SU-DHL-6 (cell line): ENCODE measurements around the gene CDNF.

ENCODE experiments used
- H2AFZ ChIP-seq: fragments of 200-600 bp; sonication (generic); 2 replicates; pipeline ENCODE4 v1.6.1; 2014; ENCODE audit warnings: low read depth, mild to moderate bottlenecking, moderate library complexity, mixed read lengths, antibody characterized with exemption, low read length; ENCODE audit not compliant: severe bottlenecking
- H3F3A ChIP-seq: fragments of 200-600 bp; shearing (Covaris generic); 2 replicates; pipeline ENCODE4 v1.6.0; 2016; ENCODE audit warnings: antibody characterized with exemption, mild to moderate bottlenecking; ENCODE audit not compliant: insufficient read depth
- H3K27ac ChIP-seq: fragments of 200-600 bp; sonication (generic); 2 replicates; pipeline ENCODE4 v1.5.1; 2016; ENCODE audit warnings: low read depth, mild to moderate bottlenecking, low read length, moderate library complexity, mixed read lengths
- H3K27me3 ChIP-seq: fragments of 200-600 bp; sonication (generic), shearing (Covaris generic); 2 replicates; pipeline ENCODE4 v1.6.0; 2014; ENCODE audit warnings: mild to moderate bottlenecking, low read length
- H3K36me3 ChIP-seq: fragments of 200-600 bp; sonication (generic); 2 replicates; pipeline ENCODE4 v1.6.1; 2014; ENCODE audit warnings: mild to moderate bottlenecking, low read length, mixed read lengths
- H3K4me2 ChIP-seq: fragments of 300-600, 200-600 bp; shearing (Covaris generic), sonication (generic); 2 replicates; pipeline ENCODE4 v1.6.0; 2014; ENCODE audit warnings: low read length, low read depth, mild to moderate bottlenecking; ENCODE audit not compliant: poor library complexity, severe bottlenecking
- H3K4me3 ChIP-seq: fragments of 200-600 bp; sonication (generic); 2 replicates; pipeline ENCODE4 v1.5.1; 2014; ENCODE audit warnings: antibody characterized with exemption, low read length, mild to moderate bottlenecking, mixed read lengths; ENCODE audit not compliant: insufficient read depth, poor library complexity, severe bottlenecking
- H3K79me2 ChIP-seq: fragments of 200-600 bp; sonication (generic); 2 replicates; pipeline ENCODE4 v1.6.1; 2014; ENCODE audit warnings: mild to moderate bottlenecking, low read length, moderate library complexity; ENCODE audit not compliant: insufficient read depth
- H3K9ac ChIP-seq: fragments of 200-600 bp; sonication (generic); 2 replicates; pipeline ENCODE4 v1.7.0; 2014; ENCODE audit warnings: mild to moderate bottlenecking, low read length
- H3K9me2 ChIP-seq: fragments of 200-600 bp; sonication (generic); replicated peaks from 2 replicates; pipeline ENCODE4 v1.6.1; 2014; ENCODE audit warnings: low read length; ENCODE audit not compliant: insufficient read depth
- H3K9me3 ChIP-seq: fragments of 200-600 bp; sonication (generic); 2 replicates; pipeline ENCODE4 v1.6.1; 2014; ENCODE audit warnings: low read length, mixed read lengths; ENCODE audit not compliant: insufficient read depth
- H4K20me1 ChIP-seq: fragments of 200-600 bp; sonication (generic); 2 replicates; pipeline ENCODE4 v1.6.1; 2014; ENCODE audit warnings: low read depth, mild to moderate bottlenecking, antibody characterized with exemption, low read length, moderate library complexity, mixed read lengths
- EZH2phosphoT487 ChIP-seq: fragments of 200-600 bp; sonication (generic), shearing (Covaris generic); conservative IDR thresholded peaks from 2 replicates; pipeline ENCODE4 v1.6.1; 2018; ENCODE audit warnings: mild to moderate bottlenecking, antibody characterized with exemption, low read length, moderate library complexity, mixed read lengths
- TF ChIP-seq, protein P1 (sequence below): fragments of 200-600 bp; sonication (generic); IDR thresholded peaks from one replicate; pipeline ENCODE4 v1.5.1; 2017; ENCODE audit warnings: antibody characterized with exemption, mild to moderate bottlenecking, low read length, moderate library complexity; ENCODE audit not compliant: insufficient read depth, poor library complexity, severe bottlenecking

Gene CDNF

DNA sequence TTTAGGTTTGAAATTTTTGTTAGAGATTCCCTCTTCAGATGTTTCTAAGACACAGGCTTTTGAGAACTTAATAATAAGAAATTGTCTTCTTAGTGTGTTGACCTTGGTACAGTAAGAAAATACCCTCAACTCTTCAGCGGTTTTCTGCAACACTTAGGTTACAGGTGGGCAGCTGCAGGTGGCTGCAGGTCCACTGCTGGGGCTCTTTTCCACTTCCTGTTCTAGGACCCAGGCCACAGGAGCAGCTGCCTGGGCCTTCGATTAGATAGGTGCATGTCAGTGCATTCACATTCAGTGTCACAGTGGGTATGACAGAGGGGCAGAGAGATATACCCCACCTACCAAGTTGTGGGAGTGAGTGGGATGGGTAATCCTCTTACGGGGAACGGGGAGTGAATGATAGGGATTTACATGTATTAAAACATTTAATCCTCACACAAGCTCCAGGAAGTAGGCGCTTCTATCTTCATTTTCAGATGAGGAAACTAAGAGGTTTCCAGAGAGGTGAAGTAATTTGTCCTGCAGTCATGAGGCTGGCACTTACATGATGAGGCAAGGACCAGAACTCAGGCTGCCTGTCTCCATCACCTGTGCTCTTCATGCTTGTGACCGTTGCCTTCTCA lies 20.6 kb upstream of the CDNF start:
- Histone ChIP-seq H3K27me3 (no peaks in the 10 kb centered on the region), H3K9me2 (no peaks in the 10 kb centered on the region), H4K20me1 (no peaks in the 10 kb centered on the region), H3K79me2 (no peaks in the 10 kb centered on the region), H3K9me3 (no peaks in the 10 kb centered on the region), H2AFZ (no peak overlapping the region), H3F3A (no peaks in the 10 kb centered on the region), H3K4me3 (no peak overlapping the region), H3K4me2 (no peak overlapping the region), H3K9ac (no peak overlapping the region), H3K36me3 (peaks cover 18% of the 10 kb centered on the region; the same call in 1 of the 2 replicates), H3K27ac (no peak overlapping the region)
- TF ChIP-seq EZH2phosphoT487 = no peak
- TF ChIP-seq, protein P1, sequence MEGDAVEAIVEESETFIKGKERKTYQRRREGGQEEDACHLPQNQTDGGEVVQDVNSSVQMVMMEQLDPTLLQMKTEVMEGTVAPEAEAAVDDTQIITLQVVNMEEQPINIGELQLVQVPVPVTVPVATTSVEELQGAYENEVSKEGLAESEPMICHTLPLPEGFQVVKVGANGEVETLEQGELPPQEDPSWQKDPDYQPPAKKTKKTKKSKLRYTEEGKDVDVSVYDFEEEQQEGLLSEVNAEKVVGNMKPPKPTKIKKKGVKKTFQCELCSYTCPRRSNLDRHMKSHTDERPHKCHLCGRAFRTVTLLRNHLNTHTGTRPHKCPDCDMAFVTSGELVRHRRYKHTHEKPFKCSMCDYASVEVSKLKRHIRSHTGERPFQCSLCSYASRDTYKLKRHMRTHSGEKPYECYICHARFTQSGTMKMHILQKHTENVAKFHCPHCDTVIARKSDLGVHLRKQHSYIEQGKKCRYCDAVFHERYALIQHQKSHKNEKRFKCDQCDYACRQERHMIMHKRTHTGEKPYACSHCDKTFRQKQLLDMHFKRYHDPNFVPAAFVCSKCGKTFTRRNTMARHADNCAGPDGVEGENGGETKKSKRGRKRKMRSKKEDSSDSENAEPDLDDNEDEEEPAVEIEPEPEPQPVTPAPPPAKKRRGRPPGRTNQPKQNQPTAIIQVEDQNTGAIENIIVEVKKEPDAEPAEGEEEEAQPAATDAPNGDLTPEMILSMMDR = no peak

DNA sequence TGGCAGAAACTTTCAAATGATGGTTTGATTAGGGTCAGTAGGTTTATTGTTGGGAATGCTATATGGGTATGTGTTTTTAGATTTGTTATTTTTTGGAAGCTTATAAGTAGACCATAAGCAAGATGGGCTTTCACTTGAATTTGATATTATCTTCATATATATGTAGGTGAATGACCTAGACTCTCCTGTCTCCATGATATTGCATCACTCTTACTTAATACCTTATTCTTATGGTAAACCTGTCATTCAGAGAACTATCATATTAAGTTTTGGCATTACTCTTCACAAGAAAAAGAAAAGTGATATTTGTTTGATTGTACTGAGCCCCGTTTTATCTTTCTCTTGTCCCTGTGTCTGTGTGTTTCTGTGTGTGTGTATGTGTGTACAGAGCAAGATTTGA lies 17.6 kb upstream of the CDNF start:
- TF ChIP-seq, protein P1 = no peak
- TF ChIP-seq EZH2phosphoT487 = no peak
- Histone ChIP-seq H3K79me2 (no peaks in the 10 kb centered on the region), H3K9me2 (no peaks in the 10 kb centered on the region), H3F3A (peaks cover 5% of the 10 kb centered on the region; the same call in 1 of the 2 replicates), H3K9ac (no peak overlapping the region), H3K4me2 (no peak overlapping the region), H2AFZ (no peak overlapping the region), H3K27me3 (no peaks in the 10 kb centered on the region), H3K36me3 (peaks cover 34% of the 10 kb centered on the region; the same call in 1 of the 2 replicates), H3K4me3 (no peak overlapping the region), H4K20me1 (no peaks in the 10 kb centered on the region), H3K9me3 (no peaks in the 10 kb centered on the region), H3K27ac (no peak overlapping the region)

DNA sequence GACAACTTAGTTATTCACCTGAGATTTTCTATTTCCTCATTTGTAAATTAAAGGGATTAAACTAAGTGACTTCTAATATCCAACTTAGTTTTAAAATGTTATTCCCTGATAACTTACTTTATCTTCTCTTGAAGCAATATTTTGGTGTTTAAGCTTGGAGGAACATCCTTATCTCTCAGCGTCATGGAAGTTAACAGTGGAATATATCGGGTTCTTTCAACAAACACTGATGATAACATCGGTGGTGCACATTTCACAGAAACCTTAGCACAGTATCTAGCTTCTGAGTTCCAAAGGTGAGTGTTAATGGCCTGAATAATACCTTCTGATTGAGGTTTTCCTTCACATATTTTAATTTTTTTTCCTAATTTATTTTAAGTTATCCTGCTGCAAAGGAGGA lies 14.4 kb upstream of the CDNF start:
- peaks cover 15% of the 10 kb centered on the region; the same call in 1 of the 2 replicates for H3F3A ChIP-seq
- no peak overlapping the region for H3K4me2 ChIP-seq
- H3K79me2 ChIP-seq = no peaks in the 10 kb centered on the region
- H3K27ac ChIP-seq = no peak overlapping the region
- H3K9ac ChIP-seq = no peak overlapping the region
- H3K9me2 ChIP-seq = no peaks in the 10 kb centered on the region
- no peak for TF ChIP-seq EZH2phosphoT487
- TF ChIP-seq, protein P1 = no peak
- H3K4me3 ChIP-seq = no peak overlapping the region
- peaks cover 29% of the 10 kb centered on the region; the same call in 1 of the 2 replicates for H3K36me3 ChIP-seq
- no peak overlapping the region for H2AFZ ChIP-seq
- no peaks in the 10 kb centered on the region for H3K27me3 ChIP-seq
- no peaks in the 10 kb centered on the region for H3K9me3 ChIP-seq
- H4K20me1 ChIP-seq = no peaks in the 10 kb centered on the region
